HFFc6 (cell line): ENCODE results near the gene MYADML2. TPM values are rescaled to one million over a fixed set of nuclear protein-coding genes. Genes with fewer than 3 reads are reported as not detected.

Experiments
- DNase-seq: peaks from one replicate; pipeline ENCODE4 v3.0.0-alpha.2; 2018
- H3K27ac Mint-ChIP-seq: 2 replicates; pipeline ENCODE4 v1.8.0; 2020; ENCODE audit warnings: mild to moderate bottlenecking, mixed read lengths
- H3K27me3 Mint-ChIP-seq: 2 replicates; pipeline ENCODE4 v1.8.0; 2021; ENCODE audit warnings: mild to moderate bottlenecking, moderate library complexity, mixed read lengths; ENCODE audit not compliant: insufficient read depth
- H3K36me3 Mint-ChIP-seq: 2 replicates; pipeline ENCODE4 v1.8.0; 2021; ENCODE audit warnings: low read depth, mixed read lengths
- H3K4me1 Mint-ChIP-seq: 2 replicates; pipeline ENCODE4 v1.8.0; 2020; ENCODE audit warnings: low read depth, mixed read lengths
- H3K4me3 Mint-ChIP-seq: 2 replicates; pipeline ENCODE4 v1.8.0; 2020; ENCODE audit warnings: mild to moderate bottlenecking, moderate library complexity, mixed read lengths
- H3K9me3 Mint-ChIP-seq: 2 replicates; pipeline ENCODE4 v1.8.0; 2020; ENCODE audit warnings: mild to moderate bottlenecking, mixed read lengths
- total RNA-seq, 6 experiments: library from RNA; stranded (reverse); fragmentation: NEBNext Ultra II Directional; extraction: Animal tissue kit (Norgen Biotek cat#: 25700); gene quantifications; 2 replicates in 1 of 6; 3 replicates in 5 of 6; pipeline ENCODE4 v1.2.3, GENCODE V29; 2021
- TF ChIP-seq, protein P1 (sequence below): fragments of 200-600 bp; sonication (generic); IDR thresholded peaks from 2 replicates; pipeline ENCODE4 v1.5.0; 2021; ENCODE audit warnings: antibody characterized with exemption, mild to moderate bottlenecking

MYADML2 gene
- total RNA-seq, 6 experiments from 2014 or later, result not detected

DNA sequence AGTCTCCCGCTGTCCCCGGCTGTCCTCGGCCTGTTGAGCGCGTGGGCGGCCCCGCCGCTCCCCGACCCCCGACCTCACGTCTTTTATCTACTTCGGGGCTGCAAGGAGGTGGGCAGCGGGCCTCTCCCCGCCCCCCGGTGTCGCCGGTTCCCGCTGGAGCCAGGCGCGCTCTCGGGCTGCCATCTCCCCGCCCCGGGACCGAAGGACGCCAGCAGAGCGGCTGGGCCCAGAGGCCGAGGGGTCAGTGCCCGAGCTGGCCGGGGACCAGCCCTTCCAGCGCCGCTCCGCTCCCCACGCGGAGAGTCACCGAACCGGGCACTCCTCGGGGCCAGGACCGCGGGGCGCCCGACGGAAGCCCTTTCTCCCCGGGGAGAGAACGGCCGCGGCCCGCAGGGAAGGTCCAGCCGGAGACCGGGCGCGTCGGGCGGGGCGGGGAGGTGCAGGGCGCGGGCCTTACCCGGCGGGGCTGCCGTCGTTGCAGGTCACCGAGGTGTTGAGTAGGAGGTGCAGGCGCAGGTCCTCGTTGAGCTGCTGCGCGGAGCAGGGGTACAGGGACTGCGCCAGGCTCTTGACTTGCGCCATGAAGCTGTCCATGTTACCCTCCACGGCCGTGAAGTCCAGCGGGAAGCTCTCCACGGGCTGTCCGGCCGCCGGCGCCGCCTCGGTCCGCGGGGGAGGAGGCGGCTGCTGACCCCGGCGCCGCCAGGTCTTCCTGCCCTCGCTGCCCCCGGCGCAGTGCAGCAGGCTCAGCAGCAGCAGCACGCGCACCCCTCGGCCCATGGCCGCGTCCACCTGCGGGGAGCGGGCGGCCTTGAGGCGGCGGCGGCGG lies 13.3 kb upstream of the MYADML2 start:
- peaks cover 7% of the 10 kb centered on the region for H3K27me3 Mint-ChIP-seq

DNA sequence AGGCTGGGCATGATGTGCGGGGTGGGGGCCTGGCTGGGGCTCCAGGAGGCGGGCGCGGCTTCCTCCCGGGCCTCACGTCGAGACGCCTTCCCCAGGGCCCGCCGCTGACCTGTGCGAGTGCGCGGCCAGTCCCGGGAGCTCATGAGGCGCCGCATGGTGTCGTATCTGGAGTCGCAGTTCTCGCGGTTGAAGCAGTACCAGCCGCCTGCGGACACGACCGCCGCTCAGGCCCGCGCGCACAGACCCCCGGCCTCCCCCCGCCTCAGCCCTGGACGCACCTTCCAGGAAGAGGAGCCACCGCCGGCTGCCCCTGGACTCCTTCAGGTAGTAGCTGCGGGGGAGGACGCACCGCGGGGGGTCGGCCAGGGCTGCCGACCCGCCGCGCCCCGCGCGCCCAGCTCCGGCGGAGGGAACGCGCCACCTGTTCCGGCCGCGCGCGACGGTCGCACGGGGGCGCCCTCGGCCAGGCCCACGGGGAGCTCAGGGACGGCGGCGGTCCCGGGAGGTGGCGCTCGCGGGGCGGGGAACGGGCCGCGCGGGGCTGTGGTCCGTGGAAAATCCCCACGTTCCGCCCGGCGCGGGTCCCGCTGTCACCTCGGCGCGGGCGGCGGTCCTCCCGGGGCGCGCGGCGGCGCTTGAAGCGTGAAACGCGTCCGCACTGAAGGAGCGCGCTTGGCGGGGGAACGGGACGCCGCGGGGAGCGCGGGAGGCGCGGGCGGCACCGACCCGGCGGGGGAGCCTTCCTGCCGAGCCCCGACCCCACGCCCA lies 12.5 kb upstream of the MYADML2 start:
- H3K9me3 Mint-ChIP-seq, result no peaks in the 10 kb centered on the region
- peaks cover 7% of the 10 kb centered on the region for H3K27me3 Mint-ChIP-seq
- H3K4me1 Mint-ChIP-seq, result peaks cover 4% of the 10 kb centered on the region; the same call in 1 of the 2 replicates
- TF ChIP-seq, protein P1, sequence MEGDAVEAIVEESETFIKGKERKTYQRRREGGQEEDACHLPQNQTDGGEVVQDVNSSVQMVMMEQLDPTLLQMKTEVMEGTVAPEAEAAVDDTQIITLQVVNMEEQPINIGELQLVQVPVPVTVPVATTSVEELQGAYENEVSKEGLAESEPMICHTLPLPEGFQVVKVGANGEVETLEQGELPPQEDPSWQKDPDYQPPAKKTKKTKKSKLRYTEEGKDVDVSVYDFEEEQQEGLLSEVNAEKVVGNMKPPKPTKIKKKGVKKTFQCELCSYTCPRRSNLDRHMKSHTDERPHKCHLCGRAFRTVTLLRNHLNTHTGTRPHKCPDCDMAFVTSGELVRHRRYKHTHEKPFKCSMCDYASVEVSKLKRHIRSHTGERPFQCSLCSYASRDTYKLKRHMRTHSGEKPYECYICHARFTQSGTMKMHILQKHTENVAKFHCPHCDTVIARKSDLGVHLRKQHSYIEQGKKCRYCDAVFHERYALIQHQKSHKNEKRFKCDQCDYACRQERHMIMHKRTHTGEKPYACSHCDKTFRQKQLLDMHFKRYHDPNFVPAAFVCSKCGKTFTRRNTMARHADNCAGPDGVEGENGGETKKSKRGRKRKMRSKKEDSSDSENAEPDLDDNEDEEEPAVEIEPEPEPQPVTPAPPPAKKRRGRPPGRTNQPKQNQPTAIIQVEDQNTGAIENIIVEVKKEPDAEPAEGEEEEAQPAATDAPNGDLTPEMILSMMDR, result peak; percentile 82
- no peak overlapping the region for H3K4me3 Mint-ChIP-seq
- no peak overlapping the region for H3K27ac Mint-ChIP-seq
- H3K36me3 Mint-ChIP-seq, result no peaks in the 10 kb centered on the region
- DNase-seq, result no peak

More for the DNA sequence above, 13.3 kb upstream of the MYADML2 start:
- H3K36me3 Mint-ChIP-seq, result no peaks in the 10 kb centered on the region
- H3K9me3 Mint-ChIP-seq, result no peaks in the 10 kb centered on the region
- no peak overlapping the region for H3K4me3 Mint-ChIP-seq
- TF ChIP-seq, protein P1, result no peak
- H3K4me1 Mint-ChIP-seq, result peaks cover 6% of the 10 kb centered on the region; the same call in 1 of the 2 replicates
- H3K27ac Mint-ChIP-seq, result no peak overlapping the region
- DNase-seq, result no peak

DNA sequence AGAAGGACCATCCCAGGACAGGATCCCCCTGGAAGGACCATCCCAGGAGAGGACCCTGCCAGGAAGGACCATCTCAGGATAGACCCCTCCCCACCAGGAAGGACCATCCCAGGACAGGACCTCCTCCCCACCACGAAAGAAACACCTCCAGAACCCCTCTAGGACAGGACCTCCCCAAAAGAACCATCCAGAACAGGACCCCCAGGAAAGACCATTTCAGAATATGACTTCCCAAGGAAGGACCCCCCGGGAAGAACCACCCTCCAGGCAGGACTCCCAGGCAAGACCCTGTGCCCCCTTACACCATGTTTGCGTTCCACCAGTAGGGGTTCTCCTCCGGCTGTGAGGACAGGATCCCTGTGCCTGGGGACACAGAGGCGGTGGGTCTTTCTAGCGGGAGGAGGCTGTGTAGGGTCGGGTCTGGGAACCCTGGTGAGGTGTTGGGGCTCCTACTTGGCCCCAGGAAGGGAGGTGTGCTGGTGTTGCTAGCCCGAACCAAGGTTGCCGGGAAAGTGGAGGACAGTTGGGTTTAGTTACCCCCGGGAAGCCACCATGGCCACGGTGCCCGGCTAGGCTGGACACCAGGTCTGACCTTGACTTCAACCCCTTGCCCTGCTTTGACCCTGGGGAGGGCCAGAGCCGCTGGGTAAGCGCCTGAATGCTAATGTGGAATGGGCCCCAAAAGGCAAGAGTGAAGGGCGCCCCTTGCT lies 11.8 kb upstream of the MYADML2 start:
- Mint-ChIP-seq H3K27ac (no peak overlapping the region), H3K9me3 (no peaks in the 10 kb centered on the region), H3K36me3 (no peaks in the 10 kb centered on the region), H3K27me3 (peaks cover 7% of the 10 kb centered on the region), H3K4me3 (no peak overlapping the region), H3K4me1 (no peaks in the 10 kb centered on the region)
- no peak for DNase-seq
- TF ChIP-seq, protein P1, result no peak

DNA sequence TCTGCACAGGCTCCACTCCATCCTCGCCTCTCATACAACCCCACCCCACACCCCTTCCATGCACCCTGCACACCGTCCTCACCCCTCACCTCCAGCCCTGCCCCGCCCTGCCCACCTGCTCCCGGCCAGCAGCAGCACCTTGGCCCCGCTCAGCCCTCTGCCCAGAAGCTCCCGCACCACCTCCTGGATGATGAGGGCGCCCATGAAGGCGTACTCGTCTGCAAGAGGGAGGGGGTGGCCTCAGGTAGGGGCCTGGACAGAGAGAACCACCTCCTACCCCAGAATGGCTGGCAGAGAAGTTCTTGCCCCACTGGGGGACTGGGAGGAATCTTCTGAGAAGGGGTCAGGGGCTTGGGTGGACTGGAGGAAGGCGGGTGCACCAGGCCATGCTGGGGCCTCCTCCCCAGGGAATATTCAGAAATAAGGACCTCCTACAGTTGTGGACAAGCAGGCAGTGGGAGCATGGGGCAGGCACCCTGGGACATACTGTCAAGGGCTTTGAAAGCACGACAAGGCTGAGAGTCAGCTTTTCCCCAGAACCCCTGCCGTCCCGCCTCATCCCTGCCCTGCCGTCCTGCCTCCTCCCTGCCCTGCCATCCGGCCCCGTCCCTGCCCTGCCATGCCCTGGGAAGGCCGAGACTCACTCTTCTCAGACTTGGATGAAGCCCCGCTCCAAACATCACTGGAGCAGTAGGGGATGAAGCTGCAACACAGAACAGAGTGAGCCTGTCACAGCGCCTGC lies 10.8 kb upstream of the MYADML2 start:
- Mint-ChIP-seq H3K9me3 (no peaks in the 10 kb centered on the region), H3K4me1 (no peaks in the 10 kb centered on the region), H3K27ac (no peak overlapping the region), H3K36me3 (no peaks in the 10 kb centered on the region), H3K4me3 (no peak overlapping the region), H3K27me3 (peaks cover 7% of the 10 kb centered on the region)
- TF ChIP-seq, protein P1, result no peak
- DNase-seq, result no peak
